HepG2 (cell line): ENCODE data around the gene PAEP. TPM values are rescaled to one million over a fixed set of nuclear protein-coding genes. Genes with fewer than 3 reads are reported as not detected.

Source experiments
- ATAC-seq: fragments of 200-7000 bp; cut with Tn5 transposase; 3 replicates; pipeline ENCODE4 v1.9.1; 2020; ENCODE audit warnings: mild to moderate bottlenecking, moderate library complexity
- BruUV-seq: library from RNA; stranded (reverse); fragments of 400-500 nt; replicated peaks from 2 replicates; lab custom pipeline; 2021; lab: Mats Ljungman, UMichigan
- CTCF ChIA-PET: fragments of 300-600 bp; formaldehyde crosslinking; extraction: SDS; loops from one replicate; lab custom pipeline; 2021; ENCODE audit warnings: low total read pairs, inconsistent platforms, low intra/inter-chr PET ratio; lab: Yijun Ruan, JAX
- POLR2A ChIA-PET: fragments of 350-600 bp; sonication (Branson Sonifier 250); formaldehyde crosslinking; loops from one replicate; lab custom pipeline; 2020; ENCODE audit warnings: antibody characterized with exemption, inconsistent platforms; lab: Yijun Ruan, JAX
- DNase-seq: peaks from one replicate; pipeline ENCODE4 v3.0.0-alpha.2; 2015; ENCODE audit warnings: low spot score
- FAIRE-seq: peaks from 3 replicates; lab custom pipeline; 2011; peaks lifted over from hg19 to GRCh38; lab: Jason Lieb, UNC
- H2AFZ ChIP-seq: one replicate; pipeline ENCODE4 v1.6.1; 2011; ENCODE audit warnings: low read length, inconsistent platforms
- H3K27ac ChIP-seq: fragments of 300-600 bp; 3 replicates; pipeline ENCODE4 v1.8.0; 2011; ENCODE audit warnings: mixed run types, mild to moderate bottlenecking, mixed read lengths, low read length, inconsistent platforms; ENCODE audit not compliant: insufficient read depth; ENCODE audit errors: extremely low read length
- H3K27me3 ChIP-seq, 2 experiments: fragments of 200-600 bp in 1 of 2; 2 replicates in 1 of 2; 3 replicates in 1 of 2; pipeline versions ENCODE4 v1.6.0 to v1.8.0; 2011; ENCODE audit warnings: low read length in 2 of 2, mild to moderate bottlenecking in 2 of 2, moderate library complexity in 2 of 2, inconsistent platforms in 1 of 2; ENCODE audit not compliant: insufficient read depth in 2 of 2, control insufficient read depth in 1 of 2
- H3K36me3 ChIP-seq, 2 experiments: fragments of 200-600 bp in 1 of 2; replicated peaks in 1 of 2; 2 replicates in 1 of 2; 3 replicates in 1 of 2; pipeline versions ENCODE4 v1.5.1 to v1.8.0; 2011; ENCODE audit warnings: low read length in 2 of 2, inconsistent platforms in 1 of 2; ENCODE audit not compliant: insufficient read depth in 2 of 2, control insufficient read depth in 1 of 2
- H3K4me1 ChIP-seq: 2 replicates; pipeline ENCODE4 v1.5.1; 2012; ENCODE audit warnings: low read length, inconsistent platforms; ENCODE audit not compliant: insufficient read depth
- H3K4me2 ChIP-seq: 2 replicates; pipeline ENCODE4 v1.6.0; 2011; ENCODE audit warnings: low read depth, low read length, inconsistent platforms
- H3K4me3 ChIP-seq, 3 experiments: fragments of 200-600 bp in 1 of 3; sonication (generic), shearing (Covaris generic) in 1 of 3; replicated peaks in 1 of 3; 2 replicates each; pipeline ENCODE4 v1.5.1; 2011 to 2016; ENCODE audit warnings: low read length in 3 of 3, inconsistent platforms in 2 of 3, low read depth in 2 of 3, mild to moderate bottlenecking in 2 of 3, control low read depth in 1 of 3, mixed read lengths in 1 of 3; ENCODE audit not compliant: insufficient read depth in 1 of 3
- H3K79me2 ChIP-seq: one replicate; pipeline ENCODE4 v1.6.1; 2011; ENCODE audit warnings: low read length, inconsistent platforms; ENCODE audit not compliant: insufficient read depth
- H3K9ac ChIP-seq: 2 replicates; pipeline ENCODE4 v1.6.0; 2011; ENCODE audit warnings: mild to moderate bottlenecking, low read depth, low read length, inconsistent platforms; ENCODE audit not compliant: insufficient read depth
- H3K9me3 ChIP-seq: 2 replicates; pipeline ENCODE4 v1.5.1; 2012; ENCODE audit warnings: mild to moderate bottlenecking, low read length
- H4K20me1 ChIP-seq: 2 replicates; pipeline ENCODE4 v1.6.0; 2011; ENCODE audit warnings: inconsistent platforms, mild to moderate bottlenecking, low read length, moderate library complexity; ENCODE audit not compliant: insufficient read depth
- CREB1 ChIP-seq, 2 experiments: fragments of 450-650 bp in 1 of 2; IDR thresholded peaks; 2 replicates each; pipeline ENCODE4 v1.6.1; 2016 to 2017; ENCODE audit warnings: control low read depth in 1 of 2, mild to moderate bottlenecking in 1 of 2, missing compliant biosample characterization in 1 of 2, missing genetic modification characterization in 1 of 2
- HIVEP1 ChIP-seq: sonication (generic); formaldehyde crosslinking; IDR thresholded peaks from 2 replicates; pipeline ENCODE4 v1.4.0; 2020; ENCODE audit warnings: mild to moderate bottlenecking, missing genetic modification reagents
- IRF2 ChIP-seq: IDR thresholded peaks from 2 replicates; pipeline ENCODE4 v1.6.1; 2018; ENCODE audit warnings: missing genetic modification reagents, missing compliant biosample characterization
- JUND ChIP-seq: sonication (generic); formaldehyde crosslinking; IDR thresholded peaks from 2 replicates; pipeline ENCODE4 v1.8.0; 2022; ENCODE audit warnings: mild to moderate bottlenecking, missing genetic modification reagents
- NFE2L1 ChIP-seq: sonication (generic); formaldehyde crosslinking; IDR thresholded peaks from 2 replicates; pipeline ENCODE4 v1.4.0; 2020; ENCODE audit warnings: missing genetic modification reagents, mild to moderate bottlenecking, borderline replicate concordance
- PCBP2 ChIP-seq: fragments of 200-400 bp; formaldehyde crosslinking; optimal IDR thresholded peaks from 2 replicates; pipeline ENCODE3; 2018; ENCODE audit warnings: low read length, low read depth; ENCODE audit not compliant: poor library complexity, severe bottlenecking
- PRMT3 ChIP-seq: sonication (generic); formaldehyde crosslinking; IDR thresholded peaks from 2 replicates; pipeline ENCODE4 v1.8.1; 2022; ENCODE audit warnings: low read depth, mild to moderate bottlenecking, moderate library complexity, missing genetic modification reagents, borderline replicate concordance
- SIX4 ChIP-seq: sonication (generic); formaldehyde crosslinking; IDR thresholded peaks from 2 replicates; pipeline ENCODE4 v1.4.0; 2020; ENCODE audit warnings: missing genetic modification reagents
- TBX3 ChIP-seq: fragments of 450-650 bp; IDR thresholded peaks from 2 replicates; pipeline ENCODE4 v1.6.1; 2017; ENCODE audit warnings: antibody characterized with exemption, mild to moderate bottlenecking, inconsistent platforms, borderline replicate concordance
- XRCC5 ChIP-seq: fragments of 200-400 bp; formaldehyde crosslinking; optimal IDR thresholded peaks from 2 replicates; pipeline ENCODE3; 2017; ENCODE audit warnings: mild to moderate bottlenecking, low read length
- ZNF878 ChIP-seq: sonication (generic); formaldehyde crosslinking; IDR thresholded peaks from 2 replicates; pipeline ENCODE4 v1.8.1; 2023; ENCODE audit warnings: mild to moderate bottlenecking, missing genetic modification reagents, moderate library complexity
- ZSCAN20 ChIP-seq: sonication (generic); formaldehyde crosslinking; IDR thresholded peaks from 2 replicates; pipeline ENCODE4 v1.4.0; 2020; ENCODE audit warnings: missing genetic modification reagents, mild to moderate bottlenecking, borderline replicate concordance
- WGBS: methylation state at CpG from one replicate; pipeline ENCODE4 v1.1.6; 2017; ENCODE audit warnings: low lambda C conversion rate; 5-methylcytosine and 5-hydroxymethylcytosine counted together
- in situ Hi-C: cut with HindIII; loops from 2 replicates; pipeline ENCODE4 v1.10.0; 2017; ENCODE audit warnings: low pct_unique_long_range_greater_than_20kb; ENCODE audit not compliant: extremely low pct_ligation_motif_present
- intact Hi-C: fragments of 100-400 bp; cut with micrococcal nuclease; formaldehyde crosslinking; loops from one replicate; pipeline ENCODE4 v1.10.0; 2022; ENCODE audit not compliant: unreplicated experiment
- polyA plus RNA-seq, 8 experiments: library from polyadenylated mRNA; depleted of rRNA in 3 of 8; stranded (reverse) in 7 of 8; unstranded in 1 of 8; fragments of >200 nt; fragmentation: Illumina TruSeq in 4 of 8; extraction: Trizol in 4 of 8; gene quantifications; 2 replicates each; pipeline versions ENCODE4 v1.2.1 to v1.2.3, GENCODE V29; 2011 to 2016; ENCODE audit warnings: low read depth in 4 of 8, missing spikeins in 1 of 8, mixed read lengths in 1 of 8; ENCODE audit not compliant: insufficient read depth in 1 of 8
- total RNA-seq, 5 experiments: library from RNA; depleted of rRNA; stranded (reverse); fragments of >200 nt; fragmentation: Illumina TruSeq; extraction: Trizol; gene quantifications; 2 replicates each; pipeline ENCODE4 v1.2.3, GENCODE V29; 2016; ENCODE audit warnings: low read depth in 1 of 5

PAEP gene
- total and polyA plus RNA-seq, 2 of the 13 experiments (the other 11 are each of a cell fraction or from before 2014, with no cell fraction given), result 0.75 to 10.8 TPM

DNA sequence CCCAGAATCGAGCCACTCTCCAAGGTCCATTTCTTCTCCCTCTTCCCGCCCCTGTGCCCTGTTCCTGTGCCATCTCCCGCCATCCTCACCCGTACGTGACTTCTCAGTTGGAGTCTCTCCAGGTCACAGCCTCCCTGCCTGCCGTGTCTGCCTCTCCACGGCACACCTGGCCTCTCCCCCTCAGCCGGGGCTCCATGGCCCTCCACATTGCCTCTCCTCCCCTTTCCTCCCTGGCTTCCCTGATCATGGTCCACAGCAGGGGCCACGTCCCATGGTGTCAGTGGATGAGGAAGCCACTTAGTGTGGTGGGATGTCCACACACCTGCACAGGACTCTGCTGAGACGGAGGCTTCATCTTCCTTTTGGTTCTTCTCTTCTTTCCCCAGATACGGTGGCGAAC lies 2.3 kb downstream of the PAEP start:
- POLR2A ChIA-PET, result no interaction called here
- no peak for TF ChIP-seq XRCC5
- no peak for TF ChIP-seq TBX3
- TF ChIP-seq PCBP2, result no peak
- TF ChIP-seq ZSCAN20 (CRISPR knock-in tag), result no peak
- no peak for TF ChIP-seq IRF2
- no peak for TF ChIP-seq ZNF878
- TF ChIP-seq NFE2L1 (CRISPR knock-in tag), result no peak
- TF ChIP-seq PRMT3, result no peak
- no peak for TF ChIP-seq JUND (CRISPR knock-in tag)
- TF ChIP-seq CREB1 (IDR thresholded peaks at IDR 0.05), result no peak
- TF ChIP-seq CREB1 (CRISPR knock-in tag; IDR thresholded peaks at IDR 0.05), result no peak
- no peak for TF ChIP-seq HIVEP1 (CRISPR knock-in tag)
- no peak for TF ChIP-seq SIX4 (CRISPR knock-in tag)
- in situ Hi-C loops, result no loop called here
- Histone ChIP-seq H2AFZ (no peak overlapping the region), H3K79me2 (no peaks in the 10 kb centered on the region), H3K4me3 (no peak overlapping the region), H3K9me3 (no peaks in the 10 kb centered on the region), H4K20me1 (no peaks in the 10 kb centered on the region), H3K9ac (no peak overlapping the region), H3K36me3 (no peaks in the 10 kb centered on the region), H3K27me3 (peaks cover 4 to 37% of the 10 kb centered on the region in 2 experiments; a peak in 4 of 5 replicates), H3K4me2 (no peak overlapping the region), H3K4me1 (peaks cover 17% of the 10 kb centered on the region), H3K27ac (no peak overlapping the region)
- BruUV-seq, result no TSS peak
- intact Hi-C loops, result no loop called here
- WGBS, result 53% methylated on average over 12 of the region's 12 CpGs
- FAIRE-seq (no peak), DNase-seq (no peak), ATAC-seq (no peak)
- CTCF ChIA-PET, result no interaction called here
